Spinal cord (tissue), 10 donors: Measurements from ENCODE around the gene CIAO1. TPM values are rescaled to one million over a fixed set of nuclear protein-coding genes. Genes with fewer than 3 reads are reported as not detected.

ENCODE experiments used
- DNase-seq, 6 donors: peaks; one replicate each; pipeline versions ENCODE4 v3.0.0 to v3.0.0-alpha.2; 2013 to 2015; ENCODE audit warnings: low spot score in 6 of 6, low read depth in 4 of 6
- H3K27ac ChIP-seq: one replicate; pipeline ENCODE4 v1.5.1; 2013; ENCODE audit warnings: low read depth, low read length, control low read depth
- H3K27me3 ChIP-seq: one replicate; pipeline ENCODE4 v1.6.1; 2013; ENCODE audit warnings: low read length; ENCODE audit not compliant: control insufficient read depth, insufficient read depth
- H3K36me3 ChIP-seq: one replicate; pipeline ENCODE4 v1.6.1; 2013; ENCODE audit warnings: low read length; ENCODE audit not compliant: control insufficient read depth, insufficient read depth
- H3K4me1 ChIP-seq: one replicate; pipeline ENCODE4 v1.6.1; 2013; ENCODE audit warnings: low read length; ENCODE audit not compliant: control insufficient read depth, insufficient read depth
- H3K4me3 ChIP-seq: one replicate; pipeline ENCODE4 v1.5.1; 2013; ENCODE audit warnings: low read depth, low read length, control low read depth
- H3K9me3 ChIP-seq: one replicate; pipeline ENCODE4 v1.6.1; 2013; ENCODE audit warnings: low read length; ENCODE audit not compliant: control insufficient read depth, insufficient read depth
- WGBS: methylation state at CpG from one replicate; pipeline ENCODE4 v1.1.5; 2013; ENCODE audit warnings: missing lambda C conversion rate; ENCODE audit not compliant: insufficient coverage; 5-methylcytosine and 5-hydroxymethylcytosine counted together
- polyA plus RNA-seq, 2 donors: library from polyadenylated mRNA; unstranded; fragments of 120-200 nt; gene quantifications; one replicate each; pipeline ENCODE4 v1.2.1, GENCODE V29; 2013; ENCODE audit not compliant: insufficient read length in 2 of 2
- total RNA-seq, 2 donors: library from RNA; depleted of rRNA in 1 of 2; stranded (reverse); fragments of 120-200 nt in 1 of 2; fragments of >200 nt in 1 of 2; gene quantifications; one replicate each; pipeline versions ENCODE4 v1.2.3 to v1.2.4, GENCODE V29; 2013 to 2014
- donor health status: healthy.

CIAO1 gene
- total and polyA plus RNA-seq, 4 donors: 74.2 to 79.4 (median 75.9) TPM

GRCh38 chr2:96238266-96238665, 27.8 kb upstream of the CIAO1 start:
- Histone ChIP-seq H3K9me3 (no peaks in the 10 kb centered on the region), H3K36me3 (peaks cover 7% of the 10 kb centered on the region), H3K4me1 (no peaks in the 10 kb centered on the region), H3K27ac (no peak overlapping the region), H3K4me3 (no peak overlapping the region), H3K27me3 (no peaks in the 10 kb centered on the region)
- DNase-seq: no peak
- WGBS: no CpG with 5 or more reads among the region's 3 CpGs

- H3K36me3 ChIP-seq: peaks cover 7% of the 10 kb centered on the region
- H3K4me3 ChIP-seq: no peak overlapping the region
- no peak overlapping the region for H3K27ac ChIP-seq
- no peaks in the 10 kb centered on the region for H3K9me3 ChIP-seq
- H3K27me3 ChIP-seq: no peaks in the 10 kb centered on the region
- H3K4me1 ChIP-seq: no peaks in the 10 kb centered on the region
- no peak for DNase-seq
- WGBS: 82% methylated on average over 2 of the region's 3 CpGs
These were observed 26.9 kb upstream of the CIAO1 start for GRCh38 chr2:96239091-96239490.

GRCh38 chr2:96239745-96240264, 26.2 kb upstream of the CIAO1 start:
- peaks cover 7% of the 10 kb centered on the region for H3K36me3 ChIP-seq
- no peak for DNase-seq
- H3K27ac ChIP-seq: no peak overlapping the region
- 85% methylated on average over 7 of the region's 9 CpGs for WGBS
- no peaks in the 10 kb centered on the region for H3K9me3 ChIP-seq
- no peaks in the 10 kb centered on the region for H3K4me1 ChIP-seq
- H3K4me3 ChIP-seq: no peak overlapping the region
- no peaks in the 10 kb centered on the region for H3K27me3 ChIP-seq

- no peaks in the 10 kb centered on the region for H3K9me3 ChIP-seq
- H3K27ac ChIP-seq: no peak overlapping the region
- WGBS: 90% methylated on average over 4 of the region's 9 CpGs
- peaks cover 7% of the 10 kb centered on the region for H3K36me3 ChIP-seq
- H3K4me1 ChIP-seq: no peaks in the 10 kb centered on the region
- H3K27me3 ChIP-seq: no peaks in the 10 kb centered on the region
- H3K4me3 ChIP-seq: no peak overlapping the region
- peak in 2 of 6 donors; percentile 11 to 45 for DNase-seq
These were observed 25.5 kb upstream of the CIAO1 start for GRCh38 chr2:96240341-96241038.

DNA sequence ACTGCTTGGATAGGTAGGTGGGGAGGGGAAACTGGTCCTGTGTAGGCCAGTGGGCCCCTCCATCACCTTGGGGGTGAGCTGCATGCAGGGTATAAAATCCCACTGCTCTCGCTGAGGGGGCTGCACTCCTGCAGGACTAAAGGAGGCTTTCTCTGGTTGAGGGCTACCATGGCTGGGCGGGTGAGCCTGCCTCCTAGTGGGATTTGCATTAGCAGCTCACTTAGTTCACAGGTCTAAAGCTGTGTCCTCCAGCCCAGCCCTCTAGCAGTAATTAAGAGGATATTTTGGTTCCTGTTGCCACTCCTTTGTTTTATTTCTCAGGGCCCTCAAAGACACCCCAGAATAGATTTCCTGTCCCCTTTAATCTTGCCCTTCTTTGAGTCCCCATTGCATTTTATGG, 24.8 kb upstream of the CIAO1 start:
- 69% methylated on average over 2 of the region's 2 CpGs for WGBS
- peaks cover 7% of the 10 kb centered on the region for H3K36me3 ChIP-seq
- H3K4me3 ChIP-seq: no peak overlapping the region
- H3K27ac ChIP-seq: no peak overlapping the region
- H3K9me3 ChIP-seq: no peaks in the 10 kb centered on the region
- no peaks in the 10 kb centered on the region for H3K4me1 ChIP-seq
- DNase-seq: no peak
- H3K27me3 ChIP-seq: no peaks in the 10 kb centered on the region

GRCh38 chr2:96241900-96242611, 24.0 kb upstream of the CIAO1 start:
- WGBS: 44% methylated on average over 3 of the region's 5 CpGs
- H3K4me1 ChIP-seq: no peaks in the 10 kb centered on the region

DNA sequence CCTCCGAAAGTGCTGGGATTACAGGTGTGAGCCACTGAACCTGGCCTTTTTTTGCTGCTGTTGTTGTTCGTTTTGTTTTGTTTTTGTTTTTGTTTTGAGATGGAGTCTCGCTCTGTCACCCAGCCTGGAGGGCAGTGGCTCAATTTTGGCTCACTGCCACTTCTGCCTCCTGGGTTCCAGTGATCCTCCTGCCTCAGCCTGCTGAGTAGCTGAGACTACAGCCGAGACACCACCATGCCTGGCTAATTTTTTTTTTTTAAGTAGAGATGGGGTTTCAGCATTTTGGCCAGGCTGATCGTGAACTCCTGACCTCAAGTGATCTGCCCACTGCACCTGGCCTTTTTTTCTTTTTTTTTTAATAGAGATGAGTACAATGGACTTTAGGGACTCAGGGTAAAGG, 22.2 kb upstream of the CIAO1 start:
- H3K9me3 ChIP-seq: no peaks in the 10 kb centered on the region
- H3K27me3 ChIP-seq: no peaks in the 10 kb centered on the region
- H3K27ac ChIP-seq: no peak overlapping the region
- 93% methylated on average over 3 of the region's 5 CpGs for WGBS
- no peaks in the 10 kb centered on the region for H3K4me1 ChIP-seq
- H3K36me3 ChIP-seq: peaks cover 7% of the 10 kb centered on the region
- DNase-seq: no peak
- H3K4me3 ChIP-seq: no peak overlapping the region

More at GRCh38 chr2:96241900-96242611, 24.0 kb upstream of the CIAO1 start:
- peak overlapping the region; percentile 42 for H3K27ac ChIP-seq
- H3K36me3 ChIP-seq: peaks cover 7% of the 10 kb centered on the region
- no peak for DNase-seq
- no peaks in the 10 kb centered on the region for H3K27me3 ChIP-seq
- H3K9me3 ChIP-seq: no peaks in the 10 kb centered on the region
- no peak overlapping the region for H3K4me3 ChIP-seq

GRCh38 chr2:96245609-96246390, 20.2 kb upstream of the CIAO1 start:
- Histone ChIP-seq H3K27me3 (no peaks in the 10 kb centered on the region), H3K4me1 (no peaks in the 10 kb centered on the region), H3K36me3 (peaks cover 6% of the 10 kb centered on the region), H3K27ac (no peak overlapping the region), H3K9me3 (no peaks in the 10 kb centered on the region), H3K4me3 (no peak overlapping the region)
- DNase-seq: no peak
- WGBS: 90% methylated on average over 5 of the region's 8 CpGs

- Histone ChIP-seq H3K27ac (no peak overlapping the region), H3K9me3 (no peaks in the 10 kb centered on the region), H3K36me3 (peaks cover 13% of the 10 kb centered on the region), H3K27me3 (no peaks in the 10 kb centered on the region), H3K4me3 (no peak overlapping the region), H3K4me1 (peaks cover 5% of the 10 kb centered on the region)
- DNase-seq: no peak
- 76% methylated on average over 2 of the region's 3 CpGs for WGBS
These were observed 19.0 kb upstream of the CIAO1 start for GRCh38 chr2:96247009-96247408.
